ENCODE results near the gene PLSCR5. TPM values are rescaled to one million over a fixed set of nuclear protein-coding genes. Genes with fewer than 3 reads are reported as not detected.

PLSCR5 gene
- total RNA-seq, 4 donors from 2014 or later: not detected

DNA sequence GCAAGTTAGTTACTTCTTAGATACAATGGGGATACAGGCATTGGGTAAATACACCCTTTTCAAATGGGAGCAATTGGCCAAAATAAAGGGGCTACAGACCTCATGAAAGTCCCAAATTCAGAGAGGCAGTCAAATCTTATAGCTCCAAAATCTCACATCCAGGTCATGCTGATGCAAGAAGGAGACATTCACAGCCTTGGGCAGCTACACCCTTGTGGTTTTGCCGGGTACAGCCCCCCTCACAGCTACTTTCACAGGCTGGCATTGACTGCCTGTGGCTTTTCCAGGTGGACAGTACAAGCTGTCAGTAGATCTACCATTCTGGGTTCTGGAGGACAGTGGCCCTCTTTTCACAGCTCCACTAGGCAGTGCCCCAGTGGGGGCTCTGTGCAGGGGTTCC is 43.3 kb downstream of the PLSCR5 start:
- 40 to 71% methylated on average over 1 of the region's 1 CpG for WGBS, 2 donors
- H3K4me3 ChIP-seq (ENCODE audit: low read depth, poor library complexity, severe bottlenecking): no peak overlapping the region
- intact Hi-C loops (cut with DNase I; ENCODE audit: low total_unique reads): no loop called here
- no peak for TF ChIP-seq POLR2A (IDR thresholded peaks at IDR 0.05)
- TF ChIP-seq, protein P1, sequence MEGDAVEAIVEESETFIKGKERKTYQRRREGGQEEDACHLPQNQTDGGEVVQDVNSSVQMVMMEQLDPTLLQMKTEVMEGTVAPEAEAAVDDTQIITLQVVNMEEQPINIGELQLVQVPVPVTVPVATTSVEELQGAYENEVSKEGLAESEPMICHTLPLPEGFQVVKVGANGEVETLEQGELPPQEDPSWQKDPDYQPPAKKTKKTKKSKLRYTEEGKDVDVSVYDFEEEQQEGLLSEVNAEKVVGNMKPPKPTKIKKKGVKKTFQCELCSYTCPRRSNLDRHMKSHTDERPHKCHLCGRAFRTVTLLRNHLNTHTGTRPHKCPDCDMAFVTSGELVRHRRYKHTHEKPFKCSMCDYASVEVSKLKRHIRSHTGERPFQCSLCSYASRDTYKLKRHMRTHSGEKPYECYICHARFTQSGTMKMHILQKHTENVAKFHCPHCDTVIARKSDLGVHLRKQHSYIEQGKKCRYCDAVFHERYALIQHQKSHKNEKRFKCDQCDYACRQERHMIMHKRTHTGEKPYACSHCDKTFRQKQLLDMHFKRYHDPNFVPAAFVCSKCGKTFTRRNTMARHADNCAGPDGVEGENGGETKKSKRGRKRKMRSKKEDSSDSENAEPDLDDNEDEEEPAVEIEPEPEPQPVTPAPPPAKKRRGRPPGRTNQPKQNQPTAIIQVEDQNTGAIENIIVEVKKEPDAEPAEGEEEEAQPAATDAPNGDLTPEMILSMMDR (IDR thresholded peaks at IDR 0.05): no peak
- no peak for DNase-seq (ENCODE audit: low spot score in 2 of 2)

DNA sequence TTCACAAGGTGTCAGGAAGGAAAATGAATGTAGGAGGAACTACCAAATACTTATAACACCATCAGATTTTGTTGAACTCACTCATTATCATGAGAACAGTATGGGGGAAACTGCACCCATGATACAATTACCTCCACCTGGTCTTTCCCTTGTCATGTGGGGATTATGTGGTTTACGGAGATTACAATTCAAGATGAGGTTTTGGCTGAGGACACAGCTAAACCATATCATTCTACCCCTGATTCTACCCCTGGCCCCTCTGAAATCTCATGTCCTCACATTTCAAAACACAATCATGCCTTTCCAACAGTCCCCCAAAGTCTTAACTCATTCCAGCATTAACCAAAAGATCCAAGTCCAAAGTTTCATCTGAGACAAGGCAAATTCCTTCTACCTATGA is 43.7 kb downstream of the PLSCR5 start:
- intact Hi-C loops (cut with DNase I; ENCODE audit: low total_unique reads): no loop called here
- H3K4me3 ChIP-seq (ENCODE audit: low read depth, poor library complexity, severe bottlenecking): no peak overlapping the region
- no peak for DNase-seq (ENCODE audit: low spot score in 2 of 2)
- 87 to 100% methylated on average over 1 of the region's 1 CpG for WGBS, 2 donors
- TF ChIP-seq, protein P1 (IDR thresholded peaks at IDR 0.05): no peak
- TF ChIP-seq POLR2A (IDR thresholded peaks at IDR 0.05): no peak

DNA sequence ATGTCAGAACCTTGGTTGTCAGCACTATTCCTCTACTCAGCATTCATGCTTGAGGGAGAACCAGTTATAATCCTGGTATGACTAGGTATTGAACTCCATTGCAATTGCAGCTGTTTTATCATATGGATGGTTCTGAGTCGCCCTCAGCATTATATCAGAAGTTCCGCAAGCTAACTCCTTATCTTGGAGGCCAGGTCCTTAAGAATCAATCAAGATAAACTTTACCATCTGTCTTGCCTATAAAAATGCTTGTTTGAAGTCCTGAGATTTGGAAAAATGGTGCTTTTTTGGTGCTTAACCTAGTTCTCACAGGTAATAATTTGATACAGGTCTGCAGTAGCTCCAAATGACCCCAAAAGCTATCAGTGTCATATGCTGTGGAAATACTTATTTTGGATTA is 44.5 kb downstream of the PLSCR5 start:
- DNase-seq (ENCODE audit: low spot score in 2 of 2): no peak
- no peak for TF ChIP-seq POLR2A (IDR thresholded peaks at IDR 0.05)
- TF ChIP-seq, protein P1 (IDR thresholded peaks at IDR 0.05): no peak
- WGBS, 2 donors: 81 to 92% methylated on average over 2 of the region's 2 CpGs
- no peak overlapping the region for H3K4me3 ChIP-seq (ENCODE audit: low read depth, poor library complexity, severe bottlenecking)
- intact Hi-C loops (cut with DNase I; ENCODE audit: low total_unique reads): no loop called here

DNA sequence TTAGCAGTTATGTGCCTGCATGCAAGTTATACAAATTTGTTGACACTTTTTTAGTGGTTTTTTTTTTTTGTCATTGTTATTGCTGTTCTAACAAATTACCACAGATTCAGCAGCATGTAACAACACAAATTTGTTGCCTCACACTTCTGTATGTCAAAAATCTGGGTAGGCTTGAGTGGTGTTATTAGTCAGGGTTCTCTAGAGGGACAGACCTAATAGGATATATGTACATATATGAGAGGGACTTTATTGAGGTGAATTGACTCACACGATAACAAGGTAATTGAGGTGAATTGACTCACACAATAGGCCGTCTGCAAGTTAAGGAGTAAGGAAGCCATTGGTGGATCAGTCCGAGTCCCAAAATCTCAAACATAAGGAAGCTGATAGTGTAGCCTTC is 45.8 kb downstream of the PLSCR5 start:
- intact Hi-C loops (cut with DNase I; ENCODE audit: low total_unique reads): no loop called here
- 94 to 98% methylated on average over 3 of the region's 3 CpGs for WGBS, 2 donors
- TF ChIP-seq, protein P1 (IDR thresholded peaks at IDR 0.05): no peak
- no peak for TF ChIP-seq POLR2A (IDR thresholded peaks at IDR 0.05)
- no peak overlapping the region for H3K4me3 ChIP-seq (ENCODE audit: low read depth, poor library complexity, severe bottlenecking)
- no peak for DNase-seq (ENCODE audit: low spot score in 2 of 2)

DNA sequence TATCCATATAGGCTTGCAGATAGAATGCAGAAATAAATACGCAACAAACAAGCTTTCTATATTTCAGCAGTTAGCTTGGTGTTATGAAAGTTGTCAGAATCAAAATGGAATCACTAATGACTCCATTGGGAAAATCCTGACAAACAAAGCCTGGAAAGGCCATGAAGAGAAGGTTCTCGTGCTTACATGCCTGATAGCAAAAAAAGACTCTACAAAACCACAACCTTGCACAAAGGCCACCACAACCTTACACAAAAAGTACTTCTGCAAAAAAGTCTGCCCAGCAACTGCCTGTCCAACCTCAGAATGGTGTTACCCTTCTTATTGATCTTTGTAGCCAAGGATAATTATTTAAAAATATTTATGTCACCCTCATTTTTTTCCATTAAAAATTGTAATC is 46.4 kb downstream of the PLSCR5 start:
- no peak overlapping the region for H3K4me3 ChIP-seq (ENCODE audit: low read depth, poor library complexity, severe bottlenecking)
- TF ChIP-seq, protein P1 (IDR thresholded peaks at IDR 0.05): no peak
- TF ChIP-seq POLR2A (IDR thresholded peaks at IDR 0.05): no peak
- DNase-seq (ENCODE audit: low spot score in 2 of 2): no peak
- WGBS, 2 donors: 38 to 74% methylated on average over 2 of the region's 2 CpGs
- intact Hi-C loops (cut with DNase I; ENCODE audit: low total_unique reads): no loop called here

GRCh38 chr3:146557745-146558144 is 47.4 kb downstream of the PLSCR5 start:
- TF ChIP-seq, protein P1 (IDR thresholded peaks at IDR 0.05): no peak
- TF ChIP-seq POLR2A (IDR thresholded peaks at IDR 0.05): no peak
- no peak overlapping the region for H3K4me3 ChIP-seq (ENCODE audit: low read depth, poor library complexity, severe bottlenecking)
- 55 to 67% methylated on average over 4 of the region's 4 CpGs for WGBS, 2 donors
- intact Hi-C loops (cut with DNase I; ENCODE audit: low total_unique reads): no loop called here
- no peak for DNase-seq (ENCODE audit: low spot score in 2 of 2)

Data from lower leg skin (tissue), 4 donors.